Neural cell (in vitro differentiated cells): ENCODE data around the gene MED27.

Source experiments
- EP300 ChIP-seq: fragments of 450-650 bp; conservative IDR thresholded peaks from 2 replicates; pipeline ENCODE4 v1.6.1; 2014; ENCODE audit warnings: antibody characterized with exemption, mild to moderate bottlenecking, moderate library complexity; ENCODE audit not compliant: poor library complexity, severe bottlenecking
- EZH2 ChIP-seq: fragments of 200-600, 300-800 bp; shearing (Covaris generic), sonication (generic); IDR thresholded peaks from 2 replicates; pipeline ENCODE4 v1.6.1; 2014; ENCODE audit warnings: antibody characterized with exemption, low read length, borderline replicate concordance, mild to moderate bottlenecking; ENCODE audit not compliant: insufficient read depth, poor library complexity, severe bottlenecking
- MXI1 ChIP-seq: fragments of 450-650 bp; conservative IDR thresholded peaks from 2 replicates; pipeline ENCODE4 v1.6.1; 2014; ENCODE audit warnings: antibody characterized with exemption, mild to moderate bottlenecking; ENCODE audit not compliant: poor library complexity, severe bottlenecking
- POLR2AphosphoS5 ChIP-seq: IDR thresholded peaks from 2 replicates; pipeline ENCODE4 v1.6.1; 2012
- TAF1 ChIP-seq: IDR thresholded peaks from 2 replicates; pipeline ENCODE4 v1.6.1; 2012; ENCODE audit warnings: low read depth
- TF ChIP-seq, protein P1 (sequence below): fragments of 450-650 bp; IDR thresholded peaks from 2 replicates; pipeline ENCODE4 v1.5.1; 2014; ENCODE audit warnings: antibody characterized with exemption, mild to moderate bottlenecking, moderate library complexity; ENCODE audit not compliant: poor library complexity, severe bottlenecking

DNA sequence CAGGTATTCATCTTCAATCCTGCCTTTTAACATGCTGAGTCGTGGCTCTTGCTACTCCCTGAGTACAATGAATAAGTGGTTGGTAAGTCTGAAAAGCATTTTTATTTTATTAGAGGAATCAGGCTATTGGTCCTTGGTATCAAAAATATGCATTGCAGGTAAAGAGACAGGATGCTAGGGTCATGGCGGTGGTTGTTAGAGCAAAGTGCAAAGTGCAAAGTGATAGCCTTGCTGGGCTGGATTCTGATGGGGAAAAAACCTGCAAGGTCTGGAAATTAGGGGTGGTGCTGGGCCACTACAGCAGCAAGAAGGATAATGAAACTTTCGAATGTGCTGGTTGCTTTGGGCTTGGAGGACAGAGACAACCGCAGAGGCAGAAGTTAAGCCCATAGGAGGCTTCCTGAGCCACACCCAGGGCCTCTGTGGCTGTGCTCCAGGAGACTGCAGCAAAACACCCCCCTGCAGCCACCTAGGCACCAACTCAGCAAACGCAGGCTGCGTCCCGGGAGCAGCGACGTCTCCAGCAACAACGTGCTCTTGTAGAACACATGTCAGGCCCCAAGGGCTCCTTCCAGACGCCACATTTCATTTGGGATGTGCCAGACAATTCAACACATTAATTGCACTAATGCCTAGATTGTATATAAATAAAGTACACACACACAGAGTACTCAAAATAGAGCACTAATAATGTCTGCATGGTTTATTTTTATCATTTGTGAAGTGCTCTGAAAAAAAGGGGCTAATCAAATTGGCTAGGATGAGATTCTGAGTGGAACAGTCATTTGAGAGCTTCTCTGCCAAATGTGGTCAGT, 190.0 kb downstream of the MED27 start:
- TF ChIP-seq, protein P1, sequence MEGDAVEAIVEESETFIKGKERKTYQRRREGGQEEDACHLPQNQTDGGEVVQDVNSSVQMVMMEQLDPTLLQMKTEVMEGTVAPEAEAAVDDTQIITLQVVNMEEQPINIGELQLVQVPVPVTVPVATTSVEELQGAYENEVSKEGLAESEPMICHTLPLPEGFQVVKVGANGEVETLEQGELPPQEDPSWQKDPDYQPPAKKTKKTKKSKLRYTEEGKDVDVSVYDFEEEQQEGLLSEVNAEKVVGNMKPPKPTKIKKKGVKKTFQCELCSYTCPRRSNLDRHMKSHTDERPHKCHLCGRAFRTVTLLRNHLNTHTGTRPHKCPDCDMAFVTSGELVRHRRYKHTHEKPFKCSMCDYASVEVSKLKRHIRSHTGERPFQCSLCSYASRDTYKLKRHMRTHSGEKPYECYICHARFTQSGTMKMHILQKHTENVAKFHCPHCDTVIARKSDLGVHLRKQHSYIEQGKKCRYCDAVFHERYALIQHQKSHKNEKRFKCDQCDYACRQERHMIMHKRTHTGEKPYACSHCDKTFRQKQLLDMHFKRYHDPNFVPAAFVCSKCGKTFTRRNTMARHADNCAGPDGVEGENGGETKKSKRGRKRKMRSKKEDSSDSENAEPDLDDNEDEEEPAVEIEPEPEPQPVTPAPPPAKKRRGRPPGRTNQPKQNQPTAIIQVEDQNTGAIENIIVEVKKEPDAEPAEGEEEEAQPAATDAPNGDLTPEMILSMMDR: no peak
- TF ChIP-seq MXI1: no peak
- TF ChIP-seq EZH2: no peak
- no peak for TF ChIP-seq POLR2AphosphoS5
- no peak for TF ChIP-seq TAF1
- no peak for TF ChIP-seq EP300
